Upper lobe of left lung (tissue), 4 donors: ENCODE data around the gene RBBP5.

Experiments used
- CTCF ChIP-seq, 6 experiments: fragments of 450-650 bp in 4 of 6; fragments of 200-600 bp in 2 of 6; sonication (generic) in 2 of 6; IDR thresholded peaks; one replicate each; pipeline ENCODE4 v1.5.1; 2016 to 2019; ENCODE audit warnings: antibody characterized with exemption in 6 of 6
- POLR2A ChIP-seq, 4 donors: fragments of 450-650 bp; IDR thresholded peaks; one replicate each; pipeline ENCODE4 v1.5.1; 2016 to 2017; ENCODE audit warnings: antibody characterized with exemption in 4 of 4, mild to moderate bottlenecking in 2 of 4

GRCh38 chr1:205071028-205071409, 50.8 kb downstream of the RBBP5 start:
- TF ChIP-seq CTCF (IDR thresholded peaks at IDR 0.05): no peak
- TF ChIP-seq POLR2A (IDR thresholded peaks at IDR 0.05): no peak
